SK-N-MC (cell line): ENCODE results near the gene PARP1.

Experiments used
- EZH2 ChIP-seq: fragments of 200-600 bp; sonication (generic); IDR thresholded peaks from one replicate; pipeline ENCODE4 v1.6.1; 2017; ENCODE audit warnings: antibody characterized with exemption
- POLR2AphosphoS5 ChIP-seq: IDR thresholded peaks from 2 replicates; pipeline ENCODE4 v1.6.1; 2012; ENCODE audit warnings: mild to moderate bottlenecking, low read depth, low read length, borderline replicate concordance

DNA sequence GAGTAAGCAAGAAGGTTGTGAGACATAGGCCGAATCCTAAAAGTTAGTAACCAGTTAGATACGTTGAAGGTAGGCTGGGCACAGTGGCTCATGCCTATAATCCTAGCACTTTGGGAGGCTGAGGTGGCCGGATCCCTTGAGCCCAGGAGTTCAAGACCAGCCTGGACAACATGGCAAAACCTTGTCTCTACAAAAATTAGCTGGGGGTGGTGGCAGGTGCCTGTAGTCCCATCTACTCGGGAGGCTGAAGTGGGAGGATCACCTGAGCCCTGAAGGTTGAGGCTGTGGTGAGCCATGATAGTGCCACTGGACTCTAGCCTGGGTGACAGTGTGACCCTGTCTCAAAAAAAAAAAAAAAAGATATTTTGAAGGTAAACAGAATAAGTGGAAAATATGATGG, 1.5 kb upstream of the PARP1 start:
- TF ChIP-seq POLR2AphosphoS5 (no peak), EZH2 (no peak)
